Testis (tissue), 2 donors: Measurements from ENCODE around the gene BACH2.

Experiments
- CTCF ChIP-seq, 3 experiments: fragments of 450-650 bp in 2 of 3; fragments of 200-600 bp in 1 of 3; sonication (generic) in 1 of 3; IDR thresholded peaks; one replicate each; pipeline ENCODE4 v1.5.1; 2016 to 2019; ENCODE audit warnings: antibody characterized with exemption in 3 of 3, mild to moderate bottlenecking in 2 of 3, moderate library complexity in 1 of 3
- POLR2A ChIP-seq: fragments of 450-650 bp; IDR thresholded peaks from one replicate; pipeline ENCODE4 v1.6.1; 2017; ENCODE audit warnings: antibody characterized with exemption, mild to moderate bottlenecking, moderate library complexity

DNA sequence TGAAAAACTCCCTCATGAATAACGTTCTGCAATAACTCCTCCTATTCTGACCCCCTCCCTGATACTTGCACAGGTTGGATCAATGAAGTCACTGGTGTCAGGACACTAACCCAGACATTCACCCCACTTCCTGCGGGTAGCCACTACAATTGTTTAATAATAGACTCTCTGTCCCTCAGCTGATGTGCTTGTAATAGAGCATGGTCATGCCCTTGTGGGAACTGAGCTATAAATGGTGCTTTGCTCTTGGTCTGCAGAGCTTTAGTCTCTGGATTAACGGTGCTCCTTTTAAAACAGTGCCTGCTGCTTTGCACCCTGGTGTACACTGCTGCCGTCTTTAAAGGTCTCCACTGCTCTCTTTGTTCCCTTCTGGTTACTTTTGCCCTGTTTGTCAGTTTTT, 127.3 kb downstream of the BACH2 start:
- TF ChIP-seq CTCF (IDR thresholded peaks at IDR 0.05) (no peak), POLR2A (no peak)
